ENCODE data around the gene DENND1B. TPM values are rescaled to one million over a fixed set of nuclear protein-coding genes. Genes with fewer than 3 reads are reported as not detected.

The DENND1B gene
- total and polyA plus RNA-seq, 2 experiments from 2014 or later = 3.7 to 18.6 TPM

GRCh38 chr1:197787623-197788536 lies 12.6 kb upstream of the DENND1B start:
- no peak overlapping the region for H3K4me3 ChIP-seq
- no peak overlapping the region for H2AFZ ChIP-seq
- 90% methylated on average over 7 of the region's 7 CpGs for WGBS (ENCODE audit: low lambda C conversion rate, missing lambda C conversion rate)

DNA sequence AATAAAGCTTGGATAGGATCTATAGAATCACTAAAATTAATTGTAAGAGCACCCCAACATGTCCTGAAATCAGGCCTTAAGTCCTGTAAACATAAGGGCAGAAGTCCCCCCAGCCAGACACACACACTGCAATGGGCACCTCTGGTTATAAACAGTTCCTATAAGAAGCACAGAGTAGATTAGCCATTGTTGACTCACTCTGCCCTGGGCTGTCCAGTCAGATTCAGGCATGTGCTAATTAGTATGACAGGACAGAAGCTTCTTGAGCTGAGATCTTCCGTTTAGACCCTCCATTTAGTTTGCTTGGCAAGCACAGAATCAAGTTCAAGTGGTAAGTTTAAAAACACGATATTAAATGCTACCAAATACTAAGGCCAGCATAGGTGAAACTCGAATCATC lies 11.8 kb upstream of the DENND1B start:
- H3K4me3 ChIP-seq = no peak overlapping the region
- no peaks in the 10 kb centered on the region for H3K79me2 ChIP-seq
- H3K36me3 ChIP-seq (replicated peaks; ENCODE audit: insufficient read depth, low read depth) = no peaks in the 10 kb centered on the region
- H2AFZ ChIP-seq = no peak overlapping the region
- no peak overlapping the region for H3K4me2 ChIP-seq
- no peaks in the 10 kb centered on the region for H3K9me3 ChIP-seq (ENCODE audit: low read depth)
- 74% methylated on average over 3 of the region's 3 CpGs for WGBS (ENCODE audit: low lambda C conversion rate, missing lambda C conversion rate)
- H3K27ac ChIP-seq = no peak overlapping the region
- no peaks in the 10 kb centered on the region for H3K27me3 ChIP-seq
- no peaks in the 10 kb centered on the region for H3K9me2 ChIP-seq (replicated peaks; ENCODE audit: insufficient read depth)
- no peak for TF ChIP-seq EZH2phosphoT487 (IDR thresholded peaks at IDR 0.05; ENCODE audit: low read depth, severe bottlenecking, unreplicated experiment)
- H3K4me1 ChIP-seq (ENCODE audit: insufficient read depth) = no peaks in the 10 kb centered on the region
- H4K20me1 ChIP-seq (ENCODE audit: insufficient read depth, poor library complexity, severe bottlenecking) = no peaks in the 10 kb centered on the region
- no peak for DNase-seq (ENCODE audit: low spot score)

More at GRCh38 chr1:197787623-197788536, 12.6 kb upstream of the DENND1B start:
- H3K4me2 ChIP-seq = no peak overlapping the region
- TF ChIP-seq, protein P1, sequence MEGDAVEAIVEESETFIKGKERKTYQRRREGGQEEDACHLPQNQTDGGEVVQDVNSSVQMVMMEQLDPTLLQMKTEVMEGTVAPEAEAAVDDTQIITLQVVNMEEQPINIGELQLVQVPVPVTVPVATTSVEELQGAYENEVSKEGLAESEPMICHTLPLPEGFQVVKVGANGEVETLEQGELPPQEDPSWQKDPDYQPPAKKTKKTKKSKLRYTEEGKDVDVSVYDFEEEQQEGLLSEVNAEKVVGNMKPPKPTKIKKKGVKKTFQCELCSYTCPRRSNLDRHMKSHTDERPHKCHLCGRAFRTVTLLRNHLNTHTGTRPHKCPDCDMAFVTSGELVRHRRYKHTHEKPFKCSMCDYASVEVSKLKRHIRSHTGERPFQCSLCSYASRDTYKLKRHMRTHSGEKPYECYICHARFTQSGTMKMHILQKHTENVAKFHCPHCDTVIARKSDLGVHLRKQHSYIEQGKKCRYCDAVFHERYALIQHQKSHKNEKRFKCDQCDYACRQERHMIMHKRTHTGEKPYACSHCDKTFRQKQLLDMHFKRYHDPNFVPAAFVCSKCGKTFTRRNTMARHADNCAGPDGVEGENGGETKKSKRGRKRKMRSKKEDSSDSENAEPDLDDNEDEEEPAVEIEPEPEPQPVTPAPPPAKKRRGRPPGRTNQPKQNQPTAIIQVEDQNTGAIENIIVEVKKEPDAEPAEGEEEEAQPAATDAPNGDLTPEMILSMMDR (IDR thresholded peaks at IDR 0.05; ENCODE audit: poor library complexity) = no peak
- TF ChIP-seq EZH2 (IDR thresholded peaks at IDR 0.05; ENCODE audit: borderline replicate concordance) (no peak), EZH2phosphoT487 (IDR thresholded peaks at IDR 0.05; ENCODE audit: low read depth, severe bottlenecking, unreplicated experiment) (no peak)
- H3K4me1 ChIP-seq (ENCODE audit: insufficient read depth) = no peaks in the 10 kb centered on the region
- no peak for DNase-seq (ENCODE audit: low spot score)
- no peaks in the 10 kb centered on the region for H3K27me3 ChIP-seq
- no peaks in the 10 kb centered on the region for H4K20me1 ChIP-seq (ENCODE audit: insufficient read depth, poor library complexity, severe bottlenecking)
- H3K27ac ChIP-seq = no peak overlapping the region
- H3K79me2 ChIP-seq = no peaks in the 10 kb centered on the region
- H3K9me3 ChIP-seq (ENCODE audit: low read depth) = no peaks in the 10 kb centered on the region
- H3K9me2 ChIP-seq (replicated peaks; ENCODE audit: insufficient read depth) = no peaks in the 10 kb centered on the region
- H3K36me3 ChIP-seq (replicated peaks; ENCODE audit: insufficient read depth, low read depth) = no peaks in the 10 kb centered on the region

DNA sequence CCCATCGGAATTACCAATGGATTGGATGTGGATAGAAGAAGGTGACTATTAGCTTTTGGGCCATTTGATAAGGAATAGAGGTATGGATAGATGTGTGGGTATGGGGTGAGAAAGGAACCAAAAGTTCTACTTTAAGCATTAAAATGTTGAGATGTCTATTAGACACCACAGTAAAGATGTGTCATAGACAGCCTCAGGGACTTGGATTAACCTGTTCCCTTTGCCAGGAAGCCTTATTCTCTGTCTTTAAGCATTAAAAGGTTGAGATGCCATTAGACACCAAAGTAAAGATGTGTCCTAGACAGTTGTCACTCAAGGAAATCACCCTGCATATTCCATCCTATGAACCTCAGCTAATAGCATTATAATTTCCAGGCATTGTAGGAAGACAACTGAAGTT lies 11.0 kb upstream of the DENND1B start:
- H4K20me1 ChIP-seq (ENCODE audit: insufficient read depth, poor library complexity, severe bottlenecking) = no peaks in the 10 kb centered on the region
- no peak overlapping the region for H3K27ac ChIP-seq
- DNase-seq (ENCODE audit: low spot score) = no peak
- H3K79me2 ChIP-seq = no peaks in the 10 kb centered on the region
- TF ChIP-seq, protein P1 (IDR thresholded peaks at IDR 0.05; ENCODE audit: poor library complexity) = no peak
- no peak for TF ChIP-seq EZH2 (IDR thresholded peaks at IDR 0.05; ENCODE audit: borderline replicate concordance)
- no peak for TF ChIP-seq EZH2phosphoT487 (IDR thresholded peaks at IDR 0.05; ENCODE audit: low read depth, severe bottlenecking, unreplicated experiment)
- H3K27me3 ChIP-seq = no peaks in the 10 kb centered on the region
- H3K9me3 ChIP-seq (ENCODE audit: low read depth) = no peaks in the 10 kb centered on the region
- H3K9me2 ChIP-seq (replicated peaks; ENCODE audit: insufficient read depth) = no peaks in the 10 kb centered on the region
- no peak overlapping the region for H2AFZ ChIP-seq
- H3K4me1 ChIP-seq (ENCODE audit: insufficient read depth) = no peaks in the 10 kb centered on the region
- no peaks in the 10 kb centered on the region for H3K36me3 ChIP-seq (replicated peaks; ENCODE audit: insufficient read depth, low read depth)
- H3K4me2 ChIP-seq = no peak overlapping the region
- WGBS (ENCODE audit: low lambda C conversion rate, missing lambda C conversion rate) = 100% methylated on average over 1 of the region's 1 CpG
- H3K4me3 ChIP-seq = no peak overlapping the region

- Histone ChIP-seq H4K20me1 (ENCODE audit: insufficient read depth, poor library complexity, severe bottlenecking) (no peaks in the 10 kb centered on the region), H3K36me3 (replicated peaks; ENCODE audit: insufficient read depth, low read depth) (no peaks in the 10 kb centered on the region), H3K4me2 (no peak overlapping the region), H3K4me3 (no peak overlapping the region), H3K9me2 (replicated peaks; ENCODE audit: insufficient read depth) (no peaks in the 10 kb centered on the region), H3K27me3 (no peaks in the 10 kb centered on the region), H3K9me3 (ENCODE audit: low read depth) (no peaks in the 10 kb centered on the region), H3K4me1 (ENCODE audit: insufficient read depth) (no peaks in the 10 kb centered on the region), H3K79me2 (no peaks in the 10 kb centered on the region), H3K27ac (peak overlapping the region; percentile 58), H2AFZ (no peak overlapping the region)
- 48% methylated on average over 1 of the region's 1 CpG for WGBS (ENCODE audit: low lambda C conversion rate, missing lambda C conversion rate)
- TF ChIP-seq EZH2phosphoT487 (IDR thresholded peaks at IDR 0.05; ENCODE audit: low read depth, severe bottlenecking, unreplicated experiment) = no peak
- DNase-seq (ENCODE audit: low spot score) = peak; percentile 28
These were observed 8.2 kb upstream of the DENND1B start for GRCh38 chr1:197783510-197783948.
